T-cell (primary cell): ENCODE data around the gene TMEM130. TPM values are rescaled to one million over a fixed set of nuclear protein-coding genes. Genes with fewer than 3 reads are reported as not detected.

Experiments used
- ATAC-seq, 4 experiments: fragments of 200-7000 bp in 3 of 4; fragments of 150-1000 bp in 1 of 4; cut with Tn5 transposase; replicated peaks in 1 of 4; 1 replicate in 3 of 4; 2 replicates in 1 of 4; pipeline ENCODE4 v1.10.0; 2021; ENCODE audit warnings: moderate library complexity in 3 of 4, mild to moderate bottlenecking in 2 of 4, moderate number of reproducible peaks in 1 of 4
- CTCF ChIA-PET, 2 donors: fragments of 300-600 bp; sonication (Branson Sonifier 250); formaldehyde crosslinking; loops; one replicate each; lab custom pipeline; 2022; ENCODE audit warnings: antibody characterized with exemption in 2 of 2; lab: Charles Lee
- POLR2A ChIA-PET, 2 donors: fragments of 300-600 bp; sonication (Branson Sonifier 250); formaldehyde crosslinking; loops; one replicate each; lab custom pipeline; 2022; ENCODE audit warnings: antibody characterized with exemption in 2 of 2; lab: Charles Lee
- DNase-seq, 35 experiments: peaks; one replicate each; pipeline versions ENCODE4 v3.0.0 to v3.0.0-alpha.2; 2013 to 2023
- H3K27ac ChIP-seq: one replicate; pipeline ENCODE4 v1.5.1; 2013; ENCODE audit warnings: low read length
- H3K27me3 ChIP-seq, 2 experiments: replicated peaks in 1 of 2; 1 replicate in 1 of 2; 2 replicates in 1 of 2; pipeline versions ENCODE4 v1.6.1 to v1.7.0; 2013; ENCODE audit warnings: low read length in 1 of 2, mixed read lengths in 1 of 2; ENCODE audit not compliant: control insufficient read depth in 2 of 2, insufficient read depth in 2 of 2; ENCODE audit errors: extremely low read depth in 1 of 2
- H3K36me3 ChIP-seq, 2 donors: 1 replicate in 1 of 2; 2 replicates in 1 of 2; pipeline versions ENCODE4 v1.6.1 to v1.7.0; 2013; ENCODE audit warnings: low read length in 1 of 2; ENCODE audit not compliant: control insufficient read depth in 2 of 2, insufficient read depth in 1 of 2; ENCODE audit errors: extremely low read depth in 1 of 2
- H3K4me1 ChIP-seq, 2 experiments: 1 replicate in 1 of 2; 2 replicates in 1 of 2; pipeline versions ENCODE4 v1.6.1 to v1.7.0; 2013; ENCODE audit warnings: low read length in 2 of 2, mixed read lengths in 1 of 2; ENCODE audit not compliant: insufficient read depth in 2 of 2, control insufficient read depth in 1 of 2; ENCODE audit errors: extremely low read depth in 1 of 2
- H3K4me3 ChIP-seq, 2 donors: 1 replicate in 1 of 2; 2 replicates in 1 of 2; pipeline versions ENCODE4 v1.5.1 to v1.7.0; 2013; ENCODE audit warnings: mild to moderate bottlenecking in 2 of 2, low read length in 1 of 2, moderate library complexity in 1 of 2; ENCODE audit not compliant: control insufficient read depth in 1 of 2; ENCODE audit errors: extremely low read depth in 1 of 2
- H3K9me3 ChIP-seq: 2 replicates; pipeline ENCODE4 v1.7.0; 2013
- H3K27ac Mint-ChIP-seq, 2 donors: one replicate each; pipeline ENCODE4 v1.8.0; 2020 to 2021; ENCODE audit warnings: mild to moderate bottlenecking in 2 of 2, mixed read lengths in 2 of 2
- H3K27me3 Mint-ChIP-seq, 2 donors: one replicate each; pipeline ENCODE4 v1.8.0; 2021 to 2022; ENCODE audit warnings: mixed read lengths in 2 of 2
- H3K36me3 Mint-ChIP-seq: one replicate; pipeline ENCODE4 v1.8.0; 2021; ENCODE audit warnings: mixed read lengths
- H3K4me1 Mint-ChIP-seq, 3 donors: one replicate each; pipeline ENCODE4 v1.8.0; 2020 to 2022; ENCODE audit warnings: mixed read lengths in 3 of 3, mild to moderate bottlenecking in 1 of 3
- H3K4me3 Mint-ChIP-seq, 3 donors: one replicate each; pipeline ENCODE4 v1.8.0; 2020 to 2022; ENCODE audit warnings: mild to moderate bottlenecking in 3 of 3, mixed read lengths in 3 of 3, moderate library complexity in 3 of 3
- H3K9me3 Mint-ChIP-seq, 3 donors: one replicate each; pipeline ENCODE4 v1.8.0; 2020 to 2022; ENCODE audit warnings: mixed read lengths in 3 of 3
- WGBS: methylation state at CpG from one replicate; pipeline ENCODE4 v1.1.5; 2013; ENCODE audit warnings: missing lambda C conversion rate; ENCODE audit not compliant: insufficient coverage; 5-methylcytosine and 5-hydroxymethylcytosine counted together
- total RNA-seq, 35 experiments: library from RNA in 6 of 35; stranded (reverse) in 6 of 35; fragments of 120-200 nt in 1 of 35; gene quantifications; one replicate each; pipeline versions ENCODE4 v1.2.1 to v1.2.4 and lab custom pipeline; 2013 to 2026

The TMEM130 gene
- total RNA-seq, 5 donors from 2014 or later (not counting 1 experiment from before 2014, with no cell fraction given) = 0.43 TPM; not detected in 4

GRCh38 chr7:98827258-98827657 is 42.6 kb downstream of the TMEM130 start:
- H3K27ac Mint-ChIP-seq = no peak overlapping the region
- no peaks in the 10 kb centered on the region for H3K4me1 Mint-ChIP-seq
- no peaks in the 10 kb centered on the region for H3K36me3 Mint-ChIP-seq
- Histone ChIP-seq H3K27ac (no peak overlapping the region), H3K36me3 (no peaks in the 10 kb centered on the region), H3K4me1 (no peaks in the 10 kb centered on the region), H3K27me3 (peaks cover 0 to 28% of the 10 kb centered on the region in 2 experiments), H3K9me3 (no peaks in the 10 kb centered on the region), H3K4me3 (no peak overlapping the region)
- CTCF ChIA-PET = no interaction called here
- POLR2A ChIA-PET = no interaction called here
- H3K9me3 Mint-ChIP-seq = no peaks in the 10 kb centered on the region
- ATAC-seq (no peak), DNase-seq (no peak)
- 60% methylated on average over 3 of the region's 3 CpGs for WGBS
- no peak overlapping the region for H3K4me3 Mint-ChIP-seq
- H3K27me3 Mint-ChIP-seq = peaks cover 8 to 10% of the 10 kb centered on the region in 2 donors

GRCh38 chr7:98826811-98827231 is 43.0 kb downstream of the TMEM130 start:
- ATAC-seq (no peak), DNase-seq (no peak)
- no peaks in the 10 kb centered on the region for H3K36me3 ChIP-seq
- H3K27me3 ChIP-seq = peaks cover 0 to 26% of the 10 kb centered on the region in 2 experiments
- ChIA-PET POLR2A (no interaction called here), CTCF (no interaction called here)
- 52% methylated on average over 13 of the region's 13 CpGs for WGBS
- Mint-ChIP-seq H3K27me3 (peaks cover 8 to 10% of the 10 kb centered on the region in 2 donors), H3K27ac (no peak overlapping the region), H3K36me3 (no peaks in the 10 kb centered on the region), H3K4me1 (no peaks in the 10 kb centered on the region), H3K9me3 (no peaks in the 10 kb centered on the region), H3K4me3 (no peak overlapping the region)
- no peaks in the 10 kb centered on the region for H3K4me1 ChIP-seq
- no peaks in the 10 kb centered on the region for H3K9me3 ChIP-seq
- H3K27ac ChIP-seq = no peak overlapping the region
- no peak overlapping the region for H3K4me3 ChIP-seq

- DNase-seq = no peak
- Mint-ChIP-seq H3K9me3 (no peaks in the 10 kb centered on the region), H3K4me3 (no peak overlapping the region), H3K4me1 (no peaks in the 10 kb centered on the region), H3K27me3 (peaks cover 8 to 10% of the 10 kb centered on the region in 2 donors), H3K27ac (no peak overlapping the region), H3K36me3 (no peaks in the 10 kb centered on the region)
- ChIA-PET CTCF (no interaction called here), POLR2A (no interaction called here)
- Histone ChIP-seq H3K27ac (no peak overlapping the region), H3K27me3 (peaks cover 0 to 24% of the 10 kb centered on the region in 2 experiments), H3K36me3 (no peaks in the 10 kb centered on the region), H3K9me3 (no peaks in the 10 kb centered on the region), H3K4me3 (no peak overlapping the region), H3K4me1 (no peaks in the 10 kb centered on the region)
- WGBS = 69% methylated on average over 20 of the region's 20 CpGs
- ATAC-seq = no peak
Observed at GRCh38 chr7:98826387-98826786, 43.4 kb downstream of the TMEM130 start.

GRCh38 chr7:98823226-98823625 is 46.6 kb downstream of the TMEM130 start:
- POLR2A ChIA-PET = no interaction called here
- Mint-ChIP-seq H3K27me3 (peaks cover 7 to 8% of the 10 kb centered on the region in 2 donors), H3K9me3 (no peaks in the 10 kb centered on the region), H3K4me1 (no peaks in the 10 kb centered on the region), H3K36me3 (no peaks in the 10 kb centered on the region), H3K27ac (no peak overlapping the region), H3K4me3 (no peak overlapping the region)
- Histone ChIP-seq H3K27ac (no peak overlapping the region), H3K9me3 (no peaks in the 10 kb centered on the region), H3K4me3 (no peak overlapping the region), H3K36me3 (no peaks in the 10 kb centered on the region), H3K27me3 (peaks cover 0 to 18% of the 10 kb centered on the region in 2 experiments), H3K4me1 (no peaks in the 10 kb centered on the region)
- CTCF ChIA-PET = no interaction called here
- WGBS = 88% methylated on average over 3 of the region's 4 CpGs
- DNase-seq (no peak), ATAC-seq (no peak)

- CTCF ChIA-PET = no interaction called here
- no CpG with 5 or more reads among the region's 1 CpG for WGBS
- no peaks in the 10 kb centered on the region for H3K9me3 ChIP-seq
- Mint-ChIP-seq H3K4me1 (no peaks in the 10 kb centered on the region), H3K9me3 (no peaks in the 10 kb centered on the region), H3K27ac (no peak overlapping the region), H3K36me3 (no peaks in the 10 kb centered on the region), H3K27me3 (peaks cover 3 to 15% of the 10 kb centered on the region in 2 donors), H3K4me3 (no peak overlapping the region)
- no peak for ATAC-seq
- no peaks in the 10 kb centered on the region for H3K36me3 ChIP-seq
- H3K27ac ChIP-seq = no peak overlapping the region
- POLR2A ChIA-PET = no interaction called here
- no peak overlapping the region for H3K4me3 ChIP-seq
- H3K27me3 ChIP-seq = peaks cover 0 to 10% of the 10 kb centered on the region in 2 experiments
- no peak for DNase-seq
- no peaks in the 10 kb centered on the region for H3K4me1 ChIP-seq
Observed at GRCh38 chr7:98821348-98821747, 48.5 kb downstream of the TMEM130 start.

- Histone ChIP-seq H3K4me1 (no peaks in the 10 kb centered on the region), H3K9me3 (no peaks in the 10 kb centered on the region), H3K4me3 (no peak overlapping the region), H3K36me3 (no peaks in the 10 kb centered on the region), H3K27ac (no peak overlapping the region), H3K27me3 (peaks cover 0 to 16% of the 10 kb centered on the region in 2 experiments)
- H3K4me1 Mint-ChIP-seq = no peaks in the 10 kb centered on the region
- H3K4me3 Mint-ChIP-seq = no peak overlapping the region
- H3K9me3 Mint-ChIP-seq = no peaks in the 10 kb centered on the region
- H3K27ac Mint-ChIP-seq = no peak overlapping the region
- H3K36me3 Mint-ChIP-seq = no peaks in the 10 kb centered on the region
- ATAC-seq (no peak), DNase-seq (no peak)
- H3K27me3 Mint-ChIP-seq = peaks cover 13 to 21% of the 10 kb centered on the region in 2 donors
- WGBS = 100% methylated on average over 2 of the region's 3 CpGs
- ChIA-PET POLR2A (no interaction called here), CTCF (no interaction called here)
Observed at GRCh38 chr7:98816967-98817710, 52.7 kb downstream of the TMEM130 start.
